Measurements from ENCODE around the gene INPP5A. TPM values are rescaled to one million over a fixed set of nuclear protein-coding genes. Genes with fewer than 3 reads are reported as not detected.
A peak's percentile ranks its signal among the peaks of the same experiment; 100 is the strongest.
"Not testable (repeated sequence)": the region's sequence is repeated elsewhere in the genome, so short reads cannot be mapped to it uniquely, and the experiment has no call there.

The INPP5A gene
- total RNA-seq, 2 donors from 2014 or later, result 14.8 to 18.6 TPM

DNA sequence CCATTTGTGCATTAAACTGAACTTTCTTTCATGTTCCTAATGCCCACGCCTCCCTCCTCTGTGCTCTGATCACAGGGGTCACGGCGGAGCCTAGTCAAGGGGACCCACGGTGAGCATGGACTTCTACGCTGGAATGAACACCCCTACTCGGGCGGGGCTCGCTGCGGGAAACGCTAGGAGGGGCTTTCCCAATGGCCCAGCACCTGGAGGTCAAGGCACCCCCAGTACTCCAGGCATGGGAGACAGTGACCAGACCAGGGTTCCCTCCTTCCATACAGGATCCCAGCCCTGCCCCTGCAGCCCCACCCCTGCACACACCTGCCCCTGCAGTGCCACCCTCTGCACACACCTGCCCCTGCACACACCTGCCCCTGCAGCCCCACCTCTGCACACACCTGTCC is 275.4 kb downstream of the INPP5A start:
- no peaks in the 10 kb centered on the region for H3K9me3 Mint-ChIP-seq
- no peak for ATAC-seq
- peak; percentile 50 for DNase-seq (ENCODE audit: low spot score)
- H3K36me3 Mint-ChIP-seq, result no peaks in the 10 kb centered on the region
- H3K4me1 Mint-ChIP-seq (ENCODE audit: low read depth in 2 of 2), result no peaks in the 10 kb centered on the region
- H3K27me3 Mint-ChIP-seq, result peaks cover 12 to 18% of the 10 kb centered on the region in 2 donors
- no peak overlapping the region for H3K4me3 Mint-ChIP-seq
- H3K27ac Mint-ChIP-seq, result no peak overlapping the region

DNA sequence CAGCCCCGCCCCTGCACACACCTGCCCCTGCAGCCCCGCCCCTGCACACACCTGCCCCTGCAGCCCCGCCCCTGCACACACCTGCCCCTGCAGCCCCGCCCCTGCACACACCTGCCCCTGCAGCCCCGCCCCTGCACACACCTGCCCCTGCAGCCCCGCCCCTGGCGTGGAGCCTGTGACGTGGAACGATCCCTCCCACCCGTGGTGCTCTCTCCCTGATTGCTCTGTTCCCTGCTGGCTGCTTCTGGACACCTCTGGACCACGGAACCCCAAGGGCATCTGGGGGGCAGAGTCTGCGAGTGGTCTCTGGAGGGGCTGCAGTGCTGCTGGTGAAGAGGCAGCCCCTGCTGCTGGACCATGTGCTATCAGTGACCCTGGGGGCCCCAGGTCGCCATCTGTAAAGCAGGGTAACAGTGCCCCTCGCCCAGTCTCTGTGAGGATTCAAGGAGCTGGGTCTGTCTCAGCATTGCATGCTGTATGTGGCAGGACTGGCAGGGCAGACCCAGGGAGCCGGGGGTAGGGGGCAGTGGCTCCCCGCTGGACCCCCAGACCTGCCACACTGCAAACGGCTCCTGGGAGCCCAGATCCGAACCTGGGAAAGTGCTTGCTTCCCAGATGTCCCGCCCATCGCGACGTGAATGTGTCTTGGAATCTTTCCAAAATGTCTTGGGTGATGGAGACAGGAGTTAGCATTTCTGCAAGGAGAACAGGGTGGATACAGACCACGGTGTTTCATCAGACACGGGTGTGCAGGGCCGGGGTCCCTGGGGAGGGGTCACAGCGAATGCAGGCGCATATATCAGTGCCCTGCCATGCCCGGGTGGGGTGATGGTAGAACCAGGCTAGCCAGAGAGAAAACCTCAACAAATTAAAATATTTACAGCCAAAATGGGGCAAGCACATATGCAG is 276.2 kb downstream of the INPP5A start:
- H3K9me3 Mint-ChIP-seq, result no peaks in the 10 kb centered on the region
- no peak overlapping the region for H3K4me3 Mint-ChIP-seq
- H3K27ac Mint-ChIP-seq, result no peak overlapping the region
- no peaks in the 10 kb centered on the region for H3K4me1 Mint-ChIP-seq (ENCODE audit: low read depth in 2 of 2)
- no peaks in the 10 kb centered on the region for H3K36me3 Mint-ChIP-seq
- DNase-seq (ENCODE audit: low spot score) (peak; percentile 44), ATAC-seq (no peak)
- peaks cover 18 to 22% of the 10 kb centered on the region in 2 donors for H3K27me3 Mint-ChIP-seq

DNA sequence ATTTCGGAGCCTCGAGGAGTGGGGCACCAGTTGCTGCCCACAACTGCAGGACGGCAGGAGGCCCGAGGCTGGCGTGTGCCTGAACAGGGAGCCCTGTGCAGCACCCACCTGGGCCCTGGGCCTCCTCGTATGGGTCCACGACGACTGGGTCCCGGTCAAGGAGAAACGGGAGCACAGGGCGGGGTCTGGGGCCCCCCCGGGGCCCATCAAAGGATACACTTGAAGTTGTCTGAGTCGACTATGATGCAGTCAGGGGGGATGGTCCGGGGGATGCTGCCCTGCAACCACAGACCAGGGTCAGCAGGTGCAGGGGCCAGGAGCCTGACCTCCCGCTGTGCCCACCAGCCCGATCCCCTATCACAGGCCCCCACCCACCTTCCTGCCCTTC is 276.9 kb downstream of the INPP5A start:
- peaks cover 22 to 24% of the 10 kb centered on the region in 2 donors for H3K27me3 Mint-ChIP-seq
- DNase-seq (ENCODE audit: low spot score) (no peak), ATAC-seq (peak in 1 of 2 donors; percentile 45)
- no peaks in the 10 kb centered on the region for H3K9me3 Mint-ChIP-seq
- no peak overlapping the region for H3K4me3 Mint-ChIP-seq
- no peaks in the 10 kb centered on the region for H3K4me1 Mint-ChIP-seq (ENCODE audit: low read depth in 2 of 2)
- no peak overlapping the region for H3K27ac Mint-ChIP-seq
- no peaks in the 10 kb centered on the region for H3K36me3 Mint-ChIP-seq

DNA sequence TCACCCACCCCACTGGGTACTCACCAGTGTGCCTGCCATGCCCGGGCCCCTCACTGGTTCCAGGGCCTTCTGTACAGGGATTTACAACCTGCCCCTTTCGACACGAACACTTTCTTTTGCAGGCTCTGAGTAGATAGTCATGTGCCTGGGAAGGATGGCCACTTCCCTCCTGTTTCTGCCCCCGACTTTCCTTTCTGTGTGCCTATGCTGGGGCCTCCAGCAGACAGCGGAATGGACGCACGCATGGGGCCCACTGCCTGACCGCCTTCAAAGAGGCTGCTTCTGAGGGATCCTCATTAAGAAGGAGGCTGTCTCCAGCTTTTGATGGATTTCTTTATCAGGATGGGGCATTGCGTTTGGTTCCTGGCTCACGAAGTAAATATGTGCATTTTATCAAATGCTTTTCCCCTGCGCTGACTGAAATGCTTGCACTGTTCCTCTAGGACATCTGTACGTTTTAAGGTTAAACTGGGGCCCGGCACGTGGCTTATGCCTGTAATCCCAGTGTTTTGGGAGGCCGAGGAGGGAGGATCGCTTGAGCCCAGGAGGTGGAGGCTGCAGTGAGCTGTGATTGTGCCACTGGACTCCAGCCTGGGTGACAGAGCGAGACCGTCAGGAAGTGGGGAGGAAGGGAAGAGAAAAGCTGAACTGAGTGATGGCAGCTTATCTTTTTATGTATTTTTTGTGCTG is 277.7 kb downstream of the INPP5A start:
- H3K27me3 Mint-ChIP-seq, result peaks cover 22 to 30% of the 10 kb centered on the region in 2 donors

DNA sequence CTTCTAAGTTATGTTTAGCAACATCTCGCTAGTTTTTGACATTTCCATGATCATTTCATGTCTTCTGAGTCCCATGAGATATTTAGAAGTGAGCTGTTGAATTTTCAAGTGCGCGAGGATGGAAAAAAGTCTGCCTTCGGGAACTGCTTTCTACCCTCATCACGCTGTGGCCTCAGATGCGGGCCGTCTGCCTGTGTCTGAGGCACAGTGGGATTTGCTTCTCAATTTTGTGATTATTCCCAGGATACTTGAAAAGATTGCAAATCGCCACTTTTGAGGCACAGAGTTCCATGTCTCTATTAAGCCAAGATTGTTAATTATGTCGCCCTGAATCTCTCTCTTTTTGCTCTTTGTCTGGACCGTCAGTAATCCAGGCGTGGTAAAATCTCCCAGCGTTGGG is 279.1 kb downstream of the INPP5A start:
- Mint-ChIP-seq H3K4me1 (ENCODE audit: low read depth in 2 of 2) (no peaks in the 10 kb centered on the region), H3K9me3 (no peaks in the 10 kb centered on the region), H3K36me3 (no peaks in the 10 kb centered on the region), H3K4me3 (no peak overlapping the region), H3K27me3 (peaks cover 22 to 30% of the 10 kb centered on the region in 2 donors), H3K27ac (no peak overlapping the region)
- DNase-seq (ENCODE audit: low spot score) (no peak), ATAC-seq (no peak)

More for the DNA sequence above, 277.7 kb downstream of the INPP5A start:
- Mint-ChIP-seq H3K4me1 (ENCODE audit: low read depth in 2 of 2) (no peaks in the 10 kb centered on the region), H3K36me3 (no peaks in the 10 kb centered on the region), H3K27ac (no peak overlapping the region), H3K9me3 (no peaks in the 10 kb centered on the region), H3K4me3 (no peak overlapping the region)
- ATAC-seq, result no peak
- DNase-seq (ENCODE audit: low spot score), result no peak

DNA sequence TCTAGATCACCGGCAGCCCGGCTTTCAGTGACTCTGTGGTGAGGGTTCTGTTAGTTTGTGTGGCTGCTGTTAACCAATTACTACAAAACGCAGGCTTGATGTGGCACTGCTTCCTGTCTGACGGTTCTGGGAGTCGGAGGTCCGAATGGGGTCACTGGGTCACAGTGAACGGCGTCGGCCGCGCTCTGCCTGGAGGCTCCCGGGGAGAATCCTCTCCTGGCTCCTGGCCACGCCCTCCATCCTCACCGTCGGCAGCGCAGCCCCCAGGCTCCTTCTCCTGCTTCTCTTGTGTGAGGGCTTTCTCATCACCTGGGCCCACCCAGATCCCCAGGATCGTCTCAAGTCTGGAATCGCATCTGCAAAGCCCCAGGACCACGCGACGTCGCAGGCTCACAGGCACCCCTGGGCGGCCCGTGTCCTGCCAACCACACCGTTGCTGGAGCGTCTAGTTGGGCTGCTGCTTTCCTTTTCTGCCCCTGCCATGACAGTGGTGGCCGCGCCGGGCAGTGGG is 280.2 kb downstream of the INPP5A start:
- no peak for ATAC-seq
- H3K36me3 Mint-ChIP-seq, result no peaks in the 10 kb centered on the region
- H3K4me1 Mint-ChIP-seq (ENCODE audit: low read depth in 2 of 2), result no peaks in the 10 kb centered on the region
- H3K27me3 Mint-ChIP-seq, result peaks cover 22 to 30% of the 10 kb centered on the region in 2 donors
- no peak overlapping the region for H3K4me3 Mint-ChIP-seq
- H3K27ac Mint-ChIP-seq, result no peak overlapping the region
- DNase-seq (ENCODE audit: low spot score), result peak; percentile 56
- no peaks in the 10 kb centered on the region for H3K9me3 Mint-ChIP-seq

DNA sequence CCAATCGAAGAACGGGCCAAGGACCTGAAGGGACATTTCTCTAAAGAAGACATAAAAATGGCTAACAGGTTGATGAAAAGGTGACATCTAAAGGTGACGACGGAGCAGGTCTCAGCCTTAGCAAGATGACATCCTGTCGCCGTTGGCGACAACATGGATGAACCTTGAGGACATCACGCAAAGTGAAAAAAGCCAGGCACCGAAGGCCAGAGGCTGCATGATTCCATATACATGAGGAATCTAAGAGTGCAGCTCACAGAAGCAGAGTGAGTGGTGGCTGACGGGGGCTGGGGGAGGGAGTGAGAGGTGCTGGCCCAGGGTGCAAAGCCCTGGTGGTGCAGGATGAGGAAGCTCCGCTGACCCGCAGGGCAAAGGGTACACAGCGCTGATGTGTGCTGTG is 282.5 kb downstream of the INPP5A start:
- DNase-seq (ENCODE audit: low spot score) (no peak), ATAC-seq (no peak)
- H3K4me1 Mint-ChIP-seq (ENCODE audit: low read depth in 2 of 2), result no peaks in the 10 kb centered on the region
- no peaks in the 10 kb centered on the region for H3K36me3 Mint-ChIP-seq
- H3K27me3 Mint-ChIP-seq, result peaks cover 22 to 30% of the 10 kb centered on the region in 2 donors
- no peak overlapping the region for H3K27ac Mint-ChIP-seq
- H3K4me3 Mint-ChIP-seq, result no peak overlapping the region
- H3K9me3 Mint-ChIP-seq, result no peaks in the 10 kb centered on the region

DNA sequence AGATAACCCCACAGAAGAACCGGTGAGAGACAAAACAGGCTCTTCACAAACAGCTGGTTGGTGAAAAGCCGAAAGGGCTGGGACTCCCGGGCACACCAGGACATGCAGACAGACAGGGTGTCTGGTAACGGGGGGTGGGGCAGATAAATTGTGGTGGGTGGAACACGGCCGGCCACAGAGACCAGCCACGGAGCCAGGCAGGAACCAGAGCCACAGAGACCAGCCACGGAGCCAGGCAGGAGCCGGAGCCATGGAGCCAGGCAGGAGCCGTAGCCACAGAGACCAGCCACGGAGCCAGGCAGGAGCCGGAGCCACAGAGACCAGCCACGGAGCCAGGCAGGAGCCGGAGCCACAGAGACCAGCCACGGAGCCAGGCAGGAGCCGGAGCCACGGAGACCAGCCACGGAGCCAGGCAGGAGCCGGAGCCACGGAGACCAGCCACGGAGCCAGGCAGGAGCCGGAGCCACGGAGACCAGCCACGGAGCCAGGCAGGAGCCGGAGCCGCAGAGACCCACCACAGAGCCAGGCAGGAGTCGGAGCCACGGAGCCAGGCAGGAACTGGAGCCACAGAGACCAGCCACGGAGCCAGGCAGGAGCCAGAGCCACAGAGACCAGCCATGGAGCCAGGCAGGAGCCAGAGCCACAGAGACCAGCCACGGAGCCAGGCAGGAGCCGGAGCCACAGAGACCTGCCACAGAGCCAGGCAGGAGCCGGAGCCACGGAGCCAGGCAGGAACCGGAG is 288.4 kb downstream of the INPP5A start:
- not testable (repeated sequence) for H3K9me3 Mint-ChIP-seq; DNase-seq (ENCODE audit: low spot score); ATAC-seq; H3K27ac Mint-ChIP-seq; H3K27me3 Mint-ChIP-seq; H3K4me3 Mint-ChIP-seq; H3K4me1 Mint-ChIP-seq (ENCODE audit: low read depth in 2 of 2); H3K36me3 Mint-ChIP-seq

DNA sequence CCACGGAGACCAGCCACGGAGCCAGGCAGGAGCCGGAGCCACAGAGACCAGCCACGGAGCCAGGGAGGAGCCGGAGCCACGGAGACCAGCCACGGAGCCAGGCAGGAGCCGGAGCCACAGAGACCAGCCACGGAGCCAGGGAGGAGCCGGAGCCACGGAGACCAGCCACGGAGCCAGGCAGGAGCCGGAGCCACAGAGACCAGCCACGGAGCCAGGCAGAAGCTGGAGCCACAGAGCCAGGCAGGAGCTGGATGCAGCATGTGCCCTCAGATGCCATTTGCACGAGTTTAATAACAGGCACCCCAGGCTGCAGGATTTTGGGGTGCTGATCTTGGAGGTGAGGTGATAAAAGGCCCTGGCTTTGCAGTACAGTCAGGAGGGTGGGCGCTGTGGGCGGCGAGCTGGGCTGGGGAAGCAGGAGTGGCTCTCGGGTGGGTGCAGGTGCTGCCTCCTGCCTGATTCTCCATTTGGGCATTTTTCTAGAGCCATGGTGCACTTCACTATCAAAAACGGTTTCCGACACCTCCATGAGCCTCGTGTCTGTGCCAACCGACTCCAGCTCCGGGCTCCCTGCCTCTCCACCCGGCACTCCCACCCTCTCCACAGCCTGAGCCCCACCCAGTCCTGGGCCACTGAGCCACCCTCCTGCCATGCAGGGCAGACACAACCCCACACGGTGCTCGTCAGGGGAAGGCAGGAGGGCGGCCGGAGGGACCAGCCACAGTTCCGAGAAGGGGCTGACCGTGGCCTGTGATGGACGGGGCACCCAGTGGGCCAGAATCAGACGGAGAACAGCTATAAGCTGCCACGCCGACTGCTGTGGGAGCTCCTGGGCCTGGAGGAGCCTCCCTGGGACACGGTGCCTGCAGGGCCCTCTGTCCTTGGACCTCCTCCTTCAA is 289.2 kb downstream of the INPP5A start:
- Mint-ChIP-seq H3K27me3 (peaks cover 4 to 15% of the 10 kb centered on the region in 2 donors), H3K9me3 (no peaks in the 10 kb centered on the region), H3K27ac (no peak overlapping the region), H3K36me3 (no peaks in the 10 kb centered on the region), H3K4me3 (no peak overlapping the region), H3K4me1 (ENCODE audit: low read depth in 2 of 2) (no peaks in the 10 kb centered on the region)
- ATAC-seq, result peak in 1 of 2 donors; percentile 24
- peak; percentile 55 for DNase-seq (ENCODE audit: low spot score)

DNA sequence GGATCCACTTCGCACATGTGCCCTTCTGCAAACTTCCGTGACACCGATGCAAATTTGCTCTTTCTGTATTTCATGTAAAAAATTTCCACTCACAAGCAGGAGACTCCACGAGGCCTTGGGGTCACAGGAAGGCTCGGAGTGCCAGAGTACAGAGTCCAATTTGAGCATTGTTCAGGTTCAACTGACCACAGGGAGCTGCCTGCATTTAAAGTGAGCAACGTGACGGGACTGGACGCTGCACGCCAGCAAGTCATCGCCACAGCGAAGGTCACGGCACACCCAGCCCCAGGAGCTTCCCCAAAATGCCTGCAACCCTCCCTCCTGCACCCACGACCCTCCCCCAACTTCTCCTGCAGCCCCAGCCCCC is 289.8 kb downstream of the INPP5A start:
- H3K27ac Mint-ChIP-seq, result no peak overlapping the region

DNA sequence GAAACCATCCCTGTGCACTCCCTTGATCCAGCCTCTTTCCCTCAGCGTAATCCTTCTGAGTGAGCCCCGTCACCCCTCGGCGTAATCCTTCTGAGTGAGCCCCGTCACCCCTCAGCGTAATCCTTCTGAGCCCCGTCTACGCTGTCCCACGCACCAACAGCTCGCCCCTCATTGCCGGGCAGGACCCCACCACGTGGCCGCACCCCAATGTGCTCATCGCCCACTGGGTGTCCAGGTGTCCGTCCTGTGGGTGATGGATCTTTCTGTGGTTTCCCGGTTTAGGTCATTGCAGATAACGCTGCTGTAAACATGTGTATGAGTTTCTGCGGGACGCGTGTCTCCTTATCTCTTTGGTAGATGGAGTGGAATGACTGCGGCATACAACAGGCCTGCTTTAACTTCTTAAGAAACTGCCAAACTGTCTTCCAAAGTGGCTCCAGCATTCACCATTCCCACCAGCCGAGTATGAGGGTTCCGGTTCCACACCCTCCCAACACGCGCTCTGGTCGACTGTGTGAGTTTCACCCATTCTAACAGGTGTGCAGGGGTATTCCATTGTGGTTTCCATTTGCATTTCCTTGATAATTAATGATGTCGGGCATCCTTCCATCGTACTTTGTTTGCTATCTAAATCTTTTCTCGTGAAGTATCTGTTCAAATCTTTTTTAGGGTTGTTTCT is 290.4 kb downstream of the INPP5A start:
- Mint-ChIP-seq H3K4me1 (ENCODE audit: low read depth in 2 of 2) (no peaks in the 10 kb centered on the region), H3K4me3 (no peak overlapping the region), H3K27ac (no peak overlapping the region), H3K36me3 (no peaks in the 10 kb centered on the region), H3K27me3 (peaks cover 4 to 18% of the 10 kb centered on the region in 2 donors), H3K9me3 (no peaks in the 10 kb centered on the region)
- peak; percentile 56 for DNase-seq (ENCODE audit: low spot score)
- no peak for ATAC-seq

More for the DNA sequence above, 289.8 kb downstream of the INPP5A start:
- no peaks in the 10 kb centered on the region for H3K4me1 Mint-ChIP-seq (ENCODE audit: low read depth in 2 of 2)
- peaks cover 4 to 18% of the 10 kb centered on the region in 2 donors for H3K27me3 Mint-ChIP-seq
- H3K36me3 Mint-ChIP-seq, result no peaks in the 10 kb centered on the region
- no peak overlapping the region for H3K4me3 Mint-ChIP-seq
- DNase-seq (ENCODE audit: low spot score) (no peak), ATAC-seq (no peak)
- H3K9me3 Mint-ChIP-seq, result no peaks in the 10 kb centered on the region

DNA sequence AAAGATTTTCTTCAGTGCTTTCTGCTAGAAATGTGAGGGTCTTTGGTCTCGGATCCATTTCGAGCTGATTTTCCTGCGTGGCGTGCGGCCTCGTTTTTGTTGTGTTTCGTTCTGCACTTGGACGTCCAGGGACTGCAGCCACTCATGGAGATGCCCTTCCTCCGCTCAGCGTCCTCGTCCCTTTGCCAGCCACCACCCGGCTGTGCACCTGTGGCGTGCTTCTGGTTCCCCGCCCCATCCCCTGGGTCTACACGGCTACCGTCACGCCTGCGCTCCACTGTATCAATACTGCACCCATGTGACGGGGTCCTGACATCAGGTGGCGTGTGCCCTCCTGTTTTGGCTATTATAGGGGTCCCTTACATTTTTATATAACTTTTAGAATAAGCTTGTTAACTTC is 291.1 kb downstream of the INPP5A start:
- DNase-seq (ENCODE audit: low spot score) (no peak), ATAC-seq (no peak)
- Mint-ChIP-seq H3K9me3 (no peaks in the 10 kb centered on the region), H3K27ac (no peak overlapping the region), H3K36me3 (no peaks in the 10 kb centered on the region), H3K4me3 (no peak overlapping the region), H3K27me3 (peaks cover 4 to 18% of the 10 kb centered on the region in 2 donors), H3K4me1 (ENCODE audit: low read depth in 2 of 2) (no peaks in the 10 kb centered on the region)
